Activated CD8-positive, alpha-beta memory T cell treated with anti-CD3 and anti-CD28 coated beads, Interleukin-2, amount 50 U/mL, for 1 hour (primary cell): ENCODE data around the gene XYLT1.
"Not testable (repeated sequence)": the region's sequence is repeated elsewhere in the genome, so short reads cannot be mapped to it uniquely, and the experiment has no call there.

Experiments used
- DNase-seq: peaks from one replicate; pipeline ENCODE4 v3.0.0-alpha.2; 2020; ENCODE audit errors: extremely low read depth

XYLT1 gene

DNA sequence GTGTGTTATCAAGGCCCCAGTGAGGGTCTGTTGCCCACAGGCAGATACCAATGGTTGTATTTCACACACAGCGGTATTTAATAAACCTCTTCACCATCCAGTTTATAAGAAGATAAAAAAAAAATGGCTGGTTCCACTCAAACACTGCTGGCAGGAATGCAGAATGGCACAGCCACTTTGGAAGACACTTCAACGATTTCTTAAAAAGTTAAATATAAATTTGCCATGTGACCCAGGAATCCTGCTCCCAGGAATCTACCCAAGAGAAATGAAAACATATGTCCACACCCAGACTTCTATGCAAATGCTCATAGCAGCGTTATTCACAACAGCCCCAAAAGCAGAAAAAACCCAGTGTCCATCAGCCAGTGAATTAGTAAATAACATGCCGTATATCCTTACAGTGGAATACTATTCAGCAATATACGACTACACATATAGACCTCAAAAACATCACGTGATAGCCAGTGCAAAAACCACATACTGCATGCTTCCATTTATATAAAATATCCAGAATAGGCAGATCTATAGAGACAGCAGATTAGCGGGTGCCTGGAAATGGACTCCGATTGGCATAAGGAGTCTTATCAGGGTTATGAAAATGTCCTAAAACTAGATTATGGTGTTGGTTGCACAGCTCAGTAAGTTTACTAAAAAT, 38.7 kb downstream of the XYLT1 start:
- no peak for DNase-seq

GRCh38 chr16:17431012-17431411, 39.7 kb downstream of the XYLT1 start:
- no peak for DNase-seq

DNA sequence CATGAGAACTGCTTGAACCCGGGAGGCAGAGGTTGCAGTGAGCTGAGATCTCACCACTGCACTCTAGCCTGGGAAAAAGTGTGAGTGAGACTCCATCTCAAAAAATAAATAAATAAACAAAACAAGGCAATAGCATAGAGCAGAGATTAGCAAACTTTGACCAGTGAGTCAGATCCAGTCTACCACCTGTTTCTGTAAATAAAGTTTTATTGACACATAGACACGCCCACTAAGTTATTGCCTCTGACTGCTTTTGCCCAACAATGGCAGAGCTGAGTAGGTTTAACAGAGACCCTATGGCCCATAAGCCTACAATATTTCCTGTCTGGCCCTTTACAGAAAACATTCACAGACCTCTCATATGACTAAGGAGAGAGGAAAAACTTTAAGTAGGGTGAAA, 44.3 kb downstream of the XYLT1 start:
- DNase-seq, result no peak

- DNase-seq, result no peak
These were observed 46.0 kb downstream of the XYLT1 start for GRCh38 chr16:17424771-17425170.

GRCh38 chr16:17423221-17423620, 47.5 kb downstream of the XYLT1 start:
- DNase-seq, result no peak

GRCh38 chr16:17420816-17421215, 49.9 kb downstream of the XYLT1 start:
- DNase-seq, result no peak

DNA sequence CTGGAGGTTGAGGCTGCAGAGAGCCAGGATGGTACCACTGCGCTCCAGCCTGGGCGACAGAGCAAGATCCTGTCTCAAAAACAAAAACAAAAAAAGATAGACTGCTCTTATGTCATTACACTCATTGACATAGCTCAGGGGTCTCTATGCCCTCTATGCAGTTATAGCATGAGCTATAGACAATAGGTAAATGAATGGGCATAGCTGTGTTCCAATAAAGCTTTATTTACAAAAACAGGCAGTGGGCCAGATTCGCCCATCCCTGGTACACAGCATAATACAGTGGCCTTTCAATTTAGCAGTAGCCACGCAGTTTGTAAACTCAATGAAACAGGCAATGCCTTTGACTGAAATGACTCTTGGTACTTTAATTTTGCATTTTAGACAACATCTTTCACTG, 51.5 kb downstream of the XYLT1 start:
- DNase-seq, result no peak

- no peak for DNase-seq
These were observed 53.0 kb downstream of the XYLT1 start for GRCh38 chr16:17417740-17418139.

GRCh38 chr16:17416461-17417311, 54.1 kb downstream of the XYLT1 start:
- DNase-seq, result no peak

- no peak for DNase-seq
These were observed 55.8 kb downstream of the XYLT1 start for GRCh38 chr16:17414916-17415315.

DNA sequence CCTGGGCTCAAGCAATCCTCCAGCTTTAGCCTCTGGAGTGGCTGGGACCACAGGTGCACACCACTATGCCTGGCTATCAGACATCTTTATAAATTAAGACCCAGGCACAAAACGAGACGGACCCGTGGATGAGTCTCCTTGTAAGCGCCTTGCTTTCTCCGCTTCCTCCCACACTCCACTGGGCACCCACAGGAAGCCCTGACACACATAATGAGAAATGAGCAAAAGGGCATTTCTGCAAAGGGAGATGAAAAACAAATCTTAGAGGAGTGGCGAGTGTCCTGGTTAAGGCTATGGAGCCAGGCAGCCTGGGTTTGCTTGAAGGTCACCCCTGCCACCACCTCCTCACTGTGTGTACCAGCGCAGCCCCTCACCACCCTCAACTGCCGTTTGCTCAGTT, 56.3 kb downstream of the XYLT1 start:
- DNase-seq, result no peak

DNA sequence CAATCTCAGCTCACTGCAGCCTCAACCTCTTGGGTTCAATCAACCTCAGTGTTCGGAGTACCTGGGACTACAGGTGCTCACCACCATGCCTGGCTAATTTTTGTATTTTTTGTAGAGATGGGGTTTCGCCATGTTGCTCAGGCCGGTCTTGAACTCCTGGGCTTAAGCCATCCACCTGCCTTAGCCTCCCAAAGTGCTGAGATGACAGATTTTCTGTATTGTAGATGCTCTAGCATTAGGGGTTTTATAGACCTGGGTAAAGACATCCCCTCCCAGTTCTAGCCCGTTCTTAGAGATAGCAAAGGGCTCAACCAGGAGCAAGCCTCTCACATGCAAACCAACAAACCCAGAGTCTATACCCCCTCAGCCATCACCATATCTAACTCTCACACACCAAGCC, 57.3 kb downstream of the XYLT1 start:
- no peak for DNase-seq

DNA sequence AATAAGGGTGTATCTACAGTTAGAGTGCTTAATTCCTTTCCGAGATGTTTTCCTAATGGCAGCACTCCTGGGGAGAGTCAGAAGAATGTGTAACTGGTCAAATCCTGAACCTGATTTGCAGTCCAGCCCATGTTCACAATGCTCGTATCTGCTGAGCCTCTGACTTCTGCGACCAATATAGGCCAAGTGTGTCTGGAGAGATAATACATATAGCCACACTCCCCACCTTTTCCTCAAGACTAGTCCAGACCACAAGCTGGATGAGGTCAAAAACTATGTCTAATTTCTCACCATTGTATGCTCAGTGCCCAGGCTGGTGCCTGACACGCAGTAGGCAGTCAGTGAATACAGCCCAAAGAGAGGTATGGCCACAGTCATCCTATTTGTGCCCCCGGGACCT, 58.0 kb downstream of the XYLT1 start:
- DNase-seq, result no peak

- DNase-seq, result no peak
These were observed 58.5 kb downstream of the XYLT1 start for GRCh38 chr16:17412221-17412620.

GRCh38 chr16:17411263-17411662, 59.5 kb downstream of the XYLT1 start:
- no peak for DNase-seq

DNA sequence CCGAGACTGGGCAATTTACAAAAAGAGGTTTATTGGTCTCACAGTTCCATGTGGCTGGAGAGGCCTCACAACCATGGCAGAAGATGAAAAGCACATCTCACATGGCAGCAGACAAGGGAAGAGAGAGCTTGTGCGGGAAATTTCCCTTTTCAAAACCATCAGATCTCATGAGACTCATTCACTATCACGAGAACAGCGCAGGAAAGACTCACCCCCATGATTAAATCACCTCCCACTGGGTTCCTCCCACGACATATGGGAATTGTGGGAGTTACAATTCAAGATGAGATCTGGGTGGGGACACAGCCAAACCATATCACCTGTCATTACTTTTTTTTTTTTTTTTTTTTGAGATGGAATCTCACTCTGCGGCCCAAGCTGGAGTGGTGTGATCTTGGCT, 60.4 kb downstream of the XYLT1 start:
- DNase-seq, result not testable (repeated sequence)

- DNase-seq, result no peak
These were observed 60.9 kb downstream of the XYLT1 start for GRCh38 chr16:17409894-17410293.

GRCh38 chr16:17408955-17409441, 61.8 kb downstream of the XYLT1 start:
- DNase-seq, result no peak

DNA sequence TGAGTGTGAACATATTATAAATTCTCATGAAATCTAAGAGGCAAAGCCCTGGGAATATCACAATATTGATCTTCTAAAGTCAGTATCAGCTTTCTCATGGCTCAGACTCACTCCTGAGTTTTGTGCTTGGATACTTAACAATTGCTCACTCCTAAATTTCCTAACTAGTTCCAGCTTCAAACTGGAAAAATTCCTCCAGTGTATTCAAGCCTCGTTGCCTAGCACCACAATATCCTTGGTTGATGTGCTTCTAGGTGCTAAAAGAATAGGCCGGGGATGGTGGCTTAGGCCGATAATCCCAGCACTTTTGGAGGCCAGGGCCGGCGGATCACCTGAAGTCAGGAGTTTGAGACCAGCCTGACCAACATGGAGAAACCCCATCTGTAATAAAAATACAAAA, 62.5 kb downstream of the XYLT1 start:
- DNase-seq, result no peak

DNA sequence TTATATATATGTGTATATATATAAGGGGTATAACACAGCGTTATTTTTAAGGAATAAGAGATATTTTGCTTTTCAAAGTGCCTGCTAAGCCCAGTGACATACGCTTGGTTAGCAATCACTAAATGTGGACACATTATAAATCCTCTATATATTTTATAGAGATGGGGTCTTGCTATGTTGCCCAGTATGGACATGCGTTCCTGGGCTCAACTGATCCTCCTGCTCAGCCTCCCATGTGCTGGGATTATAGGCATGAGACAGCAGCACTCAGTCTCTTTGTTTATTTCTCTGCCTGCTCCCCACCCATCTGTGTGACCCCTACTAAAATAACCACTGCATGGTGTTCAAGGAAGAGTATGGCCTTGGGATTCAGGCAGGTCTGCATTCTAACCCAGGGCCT, 63.4 kb downstream of the XYLT1 start:
- no peak for DNase-seq

DNA sequence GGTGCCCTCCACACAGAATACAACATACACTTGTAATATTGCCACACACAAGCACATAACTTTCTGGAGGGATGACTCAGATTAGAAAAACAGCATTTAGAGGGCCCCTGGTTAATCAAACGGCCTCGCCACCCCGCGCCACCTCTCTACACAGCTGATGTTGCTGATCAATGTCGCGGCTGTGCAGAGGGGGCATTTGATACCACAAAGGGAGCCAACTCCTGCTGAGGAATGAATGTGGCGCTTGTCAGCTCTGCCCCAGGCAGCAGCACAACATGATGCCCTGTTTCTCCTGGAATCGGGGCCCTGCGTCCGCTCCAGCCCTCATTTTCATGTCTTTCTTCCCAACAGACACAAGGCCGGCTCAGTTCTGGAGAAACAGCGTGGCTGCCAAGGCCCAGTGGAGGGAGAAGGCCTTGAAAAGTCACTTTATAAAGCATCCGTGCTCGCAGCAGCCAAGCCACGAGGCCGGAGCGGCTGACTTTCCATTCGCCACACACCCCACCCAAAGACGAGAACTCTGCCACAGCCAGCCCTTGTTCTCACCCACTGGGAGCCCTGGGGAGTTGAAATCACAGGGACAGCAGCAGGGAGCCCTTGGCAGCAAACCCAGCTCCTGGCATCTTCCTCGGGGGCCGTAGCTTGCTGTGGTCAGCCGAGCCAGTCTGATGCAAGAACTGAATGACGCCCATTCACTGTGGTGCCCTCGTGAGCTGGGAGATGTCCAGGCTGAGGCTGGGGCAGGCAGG, 65.6 kb downstream of the XYLT1 start:
- no peak for DNase-seq

DNA sequence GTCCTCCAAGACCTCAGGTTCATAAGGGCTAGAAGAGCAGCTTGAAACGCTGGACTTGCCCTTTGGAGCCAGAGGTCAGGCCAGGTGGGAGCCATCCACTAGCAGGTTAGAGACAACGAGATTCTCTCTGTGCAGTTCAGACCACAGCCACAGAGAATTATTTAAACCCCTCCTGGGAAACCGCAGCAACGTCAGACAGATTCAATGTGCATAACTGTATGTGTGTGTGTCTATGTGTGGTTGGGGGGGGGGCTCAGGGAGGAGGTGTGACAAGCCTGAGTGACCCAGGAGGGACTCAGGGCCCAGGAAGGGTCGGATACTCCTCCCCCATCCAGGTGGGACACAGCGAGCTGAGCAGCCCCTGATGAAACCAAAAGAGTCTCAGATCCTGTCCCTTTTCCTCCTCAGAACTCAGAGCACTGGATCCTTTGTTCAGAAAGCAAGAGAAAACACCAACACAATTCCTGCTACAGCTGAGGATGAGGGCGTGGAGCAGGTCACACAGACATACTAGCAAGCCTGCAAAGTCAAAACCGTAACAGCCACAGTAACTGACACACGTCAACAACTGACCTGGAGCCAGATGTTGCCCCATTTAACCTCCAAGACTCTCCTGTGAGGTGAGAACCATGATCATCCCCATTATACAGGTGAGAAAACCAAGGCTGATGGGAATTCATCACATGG, 66.8 kb downstream of the XYLT1 start:
- DNase-seq, result no peak
